GM12864 (cell line): Measurements from ENCODE around the gene AMOTL1.

ENCODE experiments used
- DNase-seq: peaks from one replicate; pipeline ENCODE4 v3.0.0-alpha.2; 2011; ENCODE audit warnings: low read depth
- H3K4me3 ChIP-seq: 2 replicates; pipeline ENCODE4 v1.5.1; 2011; ENCODE audit warnings: mild to moderate bottlenecking, low read depth, low read length, control low read depth
- CTCF ChIP-seq: IDR thresholded peaks from 2 replicates; pipeline ENCODE4 v1.5.1; 2011; ENCODE audit warnings: low read depth, mild to moderate bottlenecking, moderate library complexity, low read length, control low read depth, inconsistent platforms; ENCODE audit errors: missing control alignments

AMOTL1 gene

GRCh38 chr11:94759522-94759921, 8.6 kb upstream of the AMOTL1 start:
- TF ChIP-seq CTCF: no peak
- no peak overlapping the region for H3K4me3 ChIP-seq
- DNase-seq: no peak

GRCh38 chr11:94760296-94760695, 7.9 kb upstream of the AMOTL1 start:
- no peak overlapping the region for H3K4me3 ChIP-seq
- no peak for DNase-seq
- no peak for TF ChIP-seq CTCF

- no peak for TF ChIP-seq CTCF
- no peak overlapping the region for H3K4me3 ChIP-seq
- no peak for DNase-seq
Measured at GRCh38 chr11:94762208-94762607, 5.9 kb upstream of the AMOTL1 start.

GRCh38 chr11:94762995-94763394, 5.2 kb upstream of the AMOTL1 start:
- DNase-seq: no peak
- no peak for TF ChIP-seq CTCF
- H3K4me3 ChIP-seq: no peak overlapping the region

- no peak for TF ChIP-seq CTCF
- no peak for DNase-seq
- H3K4me3 ChIP-seq: no peak overlapping the region
Measured at GRCh38 chr11:94766713-94767206, 1.4 kb upstream of the AMOTL1 start.

GRCh38 chr11:94767291-94767690, 865 bp upstream of the AMOTL1 start:
- H3K4me3 ChIP-seq: no peak overlapping the region
- TF ChIP-seq CTCF: no peak
- no peak for DNase-seq
